ENCODE measurements around the gene HLF.

- TF ChIP-seq, protein P1, sequence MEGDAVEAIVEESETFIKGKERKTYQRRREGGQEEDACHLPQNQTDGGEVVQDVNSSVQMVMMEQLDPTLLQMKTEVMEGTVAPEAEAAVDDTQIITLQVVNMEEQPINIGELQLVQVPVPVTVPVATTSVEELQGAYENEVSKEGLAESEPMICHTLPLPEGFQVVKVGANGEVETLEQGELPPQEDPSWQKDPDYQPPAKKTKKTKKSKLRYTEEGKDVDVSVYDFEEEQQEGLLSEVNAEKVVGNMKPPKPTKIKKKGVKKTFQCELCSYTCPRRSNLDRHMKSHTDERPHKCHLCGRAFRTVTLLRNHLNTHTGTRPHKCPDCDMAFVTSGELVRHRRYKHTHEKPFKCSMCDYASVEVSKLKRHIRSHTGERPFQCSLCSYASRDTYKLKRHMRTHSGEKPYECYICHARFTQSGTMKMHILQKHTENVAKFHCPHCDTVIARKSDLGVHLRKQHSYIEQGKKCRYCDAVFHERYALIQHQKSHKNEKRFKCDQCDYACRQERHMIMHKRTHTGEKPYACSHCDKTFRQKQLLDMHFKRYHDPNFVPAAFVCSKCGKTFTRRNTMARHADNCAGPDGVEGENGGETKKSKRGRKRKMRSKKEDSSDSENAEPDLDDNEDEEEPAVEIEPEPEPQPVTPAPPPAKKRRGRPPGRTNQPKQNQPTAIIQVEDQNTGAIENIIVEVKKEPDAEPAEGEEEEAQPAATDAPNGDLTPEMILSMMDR (IDR thresholded peaks at IDR 0.05), result no peak
- no peak for TF ChIP-seq POLR2A (IDR thresholded peaks at IDR 0.05)
- no peak for TF ChIP-seq POLR2AphosphoS5 (IDR thresholded peaks at IDR 0.05)
These were observed 2.4 kb downstream of the HLF start for GRCh38 chr17:55266958-55267688.

All from stomach (tissue), 4 donors.